H54 (cell line): Measurements from ENCODE around the gene ITSN1.
"Not testable (repeated sequence)": the region's sequence is repeated elsewhere in the genome, so short reads cannot be mapped to it uniquely, and the experiment has no call there.

Experiments
- DNase-seq: peaks from one replicate; pipeline ENCODE4 v3.0.0; 2011; ENCODE audit warnings: low spot score, mixed read lengths; ENCODE audit not compliant: insufficient read length
- FAIRE-seq: peaks from 3 replicates; lab custom pipeline; 2011; peaks lifted over from hg19 to GRCh38; lab: Jason Lieb, UNC
- POLR2A ChIP-seq: IDR thresholded peaks from 2 replicates; pipeline ENCODE4 v1.6.1; 2011; ENCODE audit warnings: low read depth, mild to moderate bottlenecking, low read length

The ITSN1 gene

DNA sequence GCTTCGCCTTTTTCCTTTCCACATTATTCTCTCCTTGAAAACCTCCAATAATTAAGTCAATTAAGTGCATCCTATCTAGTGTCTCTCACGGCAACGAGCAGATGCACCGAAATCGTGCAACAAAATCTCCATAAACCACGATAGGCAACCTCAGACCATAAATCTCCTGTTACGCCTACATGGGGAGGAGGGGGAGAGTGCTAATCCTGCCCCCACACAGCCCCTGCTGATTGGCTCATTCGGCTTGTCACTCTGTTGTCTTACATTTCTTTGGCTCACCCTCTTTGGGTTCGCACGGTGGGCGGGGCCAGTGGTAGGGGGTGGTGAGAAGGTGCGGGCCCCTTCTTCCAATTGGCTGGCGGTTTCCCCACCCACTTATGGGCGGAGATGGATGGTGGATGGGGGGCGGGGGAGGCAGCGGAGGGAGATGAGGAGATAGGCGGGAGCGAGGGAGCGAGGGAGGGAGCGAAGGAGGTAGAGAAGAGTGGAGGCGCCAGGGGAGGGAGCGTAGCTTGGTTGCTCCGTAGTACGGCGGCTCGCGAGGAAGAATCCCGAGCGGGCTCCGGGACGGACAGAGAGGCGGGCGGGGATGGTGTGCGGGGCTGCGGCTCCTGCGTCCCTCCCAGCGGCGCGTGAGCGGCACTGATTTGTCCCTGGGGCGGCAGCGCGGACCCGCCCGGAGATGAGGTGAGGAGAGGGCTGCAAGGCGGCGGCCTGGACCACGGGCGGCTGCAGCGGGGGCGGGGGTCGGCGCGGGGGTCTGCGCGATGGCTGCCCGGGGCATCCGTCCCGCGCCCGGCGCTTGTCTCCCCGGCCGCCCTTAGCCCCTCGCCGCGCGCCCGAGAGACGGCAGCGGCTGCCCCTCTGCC lies at the start of gene ITSN1:
Gene ITSN1 (plus strand): TSS at position 475 of the 869 bp plus-strand sequence. CDS start 76,328 bp downstream, outside the sequence.
- DNase-seq (peak; percentile 89), FAIRE-seq (peak; percentile 89)
- peak; percentile 96 for TF ChIP-seq POLR2A

DNA sequence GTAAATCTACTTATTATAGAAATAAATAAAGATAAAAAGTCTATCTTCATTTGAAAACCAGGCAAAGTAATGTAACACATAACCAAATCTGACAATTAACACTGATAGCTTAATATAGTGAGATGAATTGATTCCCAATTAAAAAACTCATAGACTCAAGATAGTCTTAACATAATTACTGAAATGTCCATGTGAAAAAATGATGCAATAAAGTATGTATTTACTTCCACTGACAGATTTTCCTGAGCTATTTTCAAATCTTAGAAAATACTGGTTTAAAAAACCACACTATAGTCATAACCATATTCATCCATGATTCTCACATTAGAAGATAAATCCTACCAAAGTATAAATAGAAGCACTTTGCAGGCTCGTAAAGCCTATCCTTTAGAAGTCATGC lies 44.2 kb upstream of the ITSN1 start:
- no peak for TF ChIP-seq POLR2A
- DNase-seq (no peak), FAIRE-seq (no peak)

DNA sequence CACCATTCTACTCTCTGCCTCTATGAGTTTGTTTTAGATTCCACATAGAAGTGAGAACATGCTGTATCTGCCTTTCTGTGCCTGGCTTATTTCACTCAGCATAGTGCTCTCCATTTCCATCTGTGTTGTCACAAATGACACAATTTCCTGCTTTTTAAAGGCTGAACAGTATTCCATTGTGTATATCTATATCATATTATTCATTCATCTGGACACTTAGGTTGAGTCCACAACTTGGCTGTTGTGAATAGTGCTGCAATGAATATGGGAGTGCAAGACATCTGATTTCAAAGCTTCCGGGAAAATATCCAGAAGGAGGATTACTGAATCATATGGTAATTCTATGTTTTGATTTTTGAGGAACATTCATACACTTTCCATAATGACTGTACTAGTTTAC lies 33.7 kb upstream of the ITSN1 start:
- DNase-seq (no peak), FAIRE-seq (peak; percentile 38)
- no peak for TF ChIP-seq POLR2A

DNA sequence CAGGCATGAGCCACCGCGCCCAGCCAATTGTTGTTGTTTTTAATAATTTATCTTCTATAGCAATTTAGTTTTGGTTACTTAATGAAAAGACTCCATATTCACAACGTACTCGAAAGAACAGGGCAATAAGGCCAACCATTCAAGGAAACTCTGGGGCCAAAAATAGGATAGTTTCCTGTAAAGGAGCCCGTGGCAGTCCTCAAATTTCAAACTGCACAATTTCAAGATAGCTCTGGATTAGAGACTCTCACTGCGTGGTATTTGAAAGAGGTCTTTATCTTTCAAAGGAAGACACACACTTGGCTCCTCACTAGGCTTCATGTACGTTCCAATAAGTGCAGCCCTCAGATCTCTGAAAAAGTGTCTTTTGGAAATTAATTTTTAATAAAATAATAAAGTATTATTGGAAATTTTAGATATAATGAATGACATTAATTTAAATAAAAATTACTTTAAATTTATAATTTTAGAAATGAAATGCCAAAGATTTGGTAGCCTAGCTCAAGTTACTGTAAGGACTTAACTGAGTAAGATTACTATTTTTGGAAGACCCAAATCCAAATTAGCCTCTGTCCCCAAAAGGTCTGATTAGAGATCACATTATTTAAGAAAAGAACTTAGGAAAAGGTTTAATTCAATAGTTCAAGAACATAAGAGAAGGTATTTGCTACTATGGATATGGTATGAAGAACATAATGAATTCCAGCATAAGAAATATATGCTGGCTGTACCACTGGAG lies 31.1 kb upstream of the ITSN1 start:
- no peak for DNase-seq
- no peak for TF ChIP-seq POLR2A
- FAIRE-seq, result no peak

DNA sequence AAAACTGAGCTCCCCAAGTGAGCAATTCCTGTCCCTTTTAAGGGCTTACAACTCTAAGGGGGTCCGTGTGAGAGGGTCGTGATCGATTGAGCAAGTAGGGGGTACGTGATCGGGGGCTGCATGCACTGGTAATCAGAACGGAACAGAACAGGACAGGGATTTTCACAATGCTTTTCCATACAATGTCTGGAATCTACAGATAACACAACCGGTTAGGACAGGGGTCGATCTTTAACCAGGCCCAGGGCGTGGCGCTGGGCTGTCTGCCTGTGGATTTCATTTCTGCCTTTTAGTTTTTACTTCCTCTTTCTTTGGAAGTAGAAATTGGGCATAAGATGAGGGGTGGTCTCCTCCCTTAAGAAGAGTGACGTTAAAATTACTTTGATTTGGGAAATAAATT lies 24.7 kb upstream of the ITSN1 start:
- FAIRE-seq, DNase-seq: not testable (repeated sequence)

DNA sequence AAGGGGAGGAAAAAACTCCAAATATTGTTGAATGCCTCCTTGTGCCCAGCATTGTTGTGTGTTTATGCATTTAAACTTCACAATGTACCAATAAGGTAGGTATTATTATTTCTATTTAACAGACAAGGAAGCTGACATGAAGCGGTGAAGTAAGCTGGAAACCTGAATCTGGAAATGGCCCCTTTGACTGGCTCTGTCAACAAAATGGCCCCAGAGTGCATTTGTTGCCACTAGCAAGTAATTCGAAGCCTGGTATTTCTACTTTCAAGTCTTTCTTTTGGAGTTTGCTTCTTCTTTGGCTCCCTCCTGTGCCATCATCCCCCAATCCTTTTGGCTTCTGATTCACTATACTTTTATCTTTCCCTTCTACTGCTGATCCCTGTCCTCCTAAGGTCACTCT lies 23.9 kb upstream of the ITSN1 start:
- no peak for DNase-seq
- TF ChIP-seq POLR2A, result no peak
- FAIRE-seq, result peak; percentile 6

DNA sequence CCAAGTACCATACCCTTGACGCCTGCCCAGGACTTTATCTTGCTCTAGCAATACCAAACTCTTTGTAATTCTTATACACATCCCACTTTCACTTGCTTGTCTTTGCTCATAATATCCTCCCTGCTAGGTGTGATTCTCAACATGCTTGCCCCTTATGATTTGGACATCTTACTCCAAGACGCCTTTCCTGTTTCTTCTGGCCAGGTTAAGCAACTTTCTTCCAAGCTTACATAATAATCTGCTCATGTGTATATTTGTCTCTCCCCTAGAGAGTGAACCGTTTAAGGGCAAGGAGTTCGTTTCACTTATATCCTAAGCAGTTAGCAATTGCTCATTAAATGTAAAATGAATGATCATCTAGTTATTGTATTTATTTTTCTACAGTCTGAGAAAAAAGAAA lies 22.6 kb upstream of the ITSN1 start:
- no peak for TF ChIP-seq POLR2A
- DNase-seq, result no peak
- FAIRE-seq, result no peak

DNA sequence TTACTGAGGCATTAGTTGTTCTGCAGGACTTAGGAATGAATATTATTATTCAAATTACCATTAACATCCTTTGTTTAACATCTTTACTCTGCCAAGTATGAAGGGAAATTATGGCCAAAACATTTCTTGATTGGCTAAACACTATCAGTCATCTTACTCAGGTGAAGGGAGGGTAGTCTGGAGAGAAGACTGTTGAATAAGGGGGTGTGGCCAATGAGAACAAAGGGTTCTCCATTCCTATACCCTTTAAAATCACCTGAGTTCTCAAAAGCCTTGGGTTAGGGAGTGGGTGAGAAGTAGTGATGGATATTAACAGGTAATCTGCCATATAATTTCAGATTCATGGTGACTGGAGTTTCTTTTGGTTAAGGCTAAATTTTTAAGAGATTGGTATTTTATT lies 20.0 kb upstream of the ITSN1 start:
- FAIRE-seq (no peak), DNase-seq (no peak)
- no peak for TF ChIP-seq POLR2A

DNA sequence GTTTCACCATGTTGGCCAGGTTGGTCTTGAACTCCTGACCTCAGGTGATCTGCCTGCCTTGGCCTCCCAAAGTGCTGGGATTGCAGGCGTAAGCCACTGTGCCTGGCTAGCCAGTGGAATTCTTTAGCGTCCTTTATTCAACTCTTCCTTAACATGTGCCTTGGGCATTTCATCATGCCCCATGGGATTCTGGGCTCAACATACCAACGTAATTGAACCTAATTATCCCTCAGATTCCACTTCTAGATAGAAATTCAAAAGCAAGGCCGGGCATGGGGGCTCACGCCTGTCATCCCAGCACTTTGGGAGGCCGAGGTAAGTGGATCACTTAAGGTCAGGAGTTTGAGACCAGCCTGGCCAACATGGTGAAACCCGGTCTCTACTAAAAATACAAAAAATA lies 16.1 kb upstream of the ITSN1 start:
- DNase-seq, FAIRE-seq: not testable (repeated sequence)

DNA sequence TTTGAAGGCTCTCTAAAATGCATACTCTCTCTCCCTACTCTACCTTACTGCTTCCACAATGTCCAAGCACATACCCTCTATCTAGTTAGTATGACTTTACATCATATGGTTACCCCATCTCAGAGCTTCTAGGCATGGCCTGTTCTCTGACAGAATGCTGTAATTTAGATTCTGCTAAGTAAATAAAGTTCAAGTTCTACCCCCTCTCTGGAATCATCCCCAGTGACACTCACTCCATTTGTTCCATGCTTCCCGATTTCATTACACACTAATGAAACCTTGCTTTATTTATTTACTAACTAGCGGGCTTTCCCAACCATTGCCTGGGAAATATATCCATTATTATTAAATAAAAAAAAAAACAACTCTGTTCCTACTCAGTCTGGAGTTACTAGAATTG lies 8.0 kb upstream of the ITSN1 start:
- DNase-seq (no peak), FAIRE-seq (no peak)
- no peak for TF ChIP-seq POLR2A

DNA sequence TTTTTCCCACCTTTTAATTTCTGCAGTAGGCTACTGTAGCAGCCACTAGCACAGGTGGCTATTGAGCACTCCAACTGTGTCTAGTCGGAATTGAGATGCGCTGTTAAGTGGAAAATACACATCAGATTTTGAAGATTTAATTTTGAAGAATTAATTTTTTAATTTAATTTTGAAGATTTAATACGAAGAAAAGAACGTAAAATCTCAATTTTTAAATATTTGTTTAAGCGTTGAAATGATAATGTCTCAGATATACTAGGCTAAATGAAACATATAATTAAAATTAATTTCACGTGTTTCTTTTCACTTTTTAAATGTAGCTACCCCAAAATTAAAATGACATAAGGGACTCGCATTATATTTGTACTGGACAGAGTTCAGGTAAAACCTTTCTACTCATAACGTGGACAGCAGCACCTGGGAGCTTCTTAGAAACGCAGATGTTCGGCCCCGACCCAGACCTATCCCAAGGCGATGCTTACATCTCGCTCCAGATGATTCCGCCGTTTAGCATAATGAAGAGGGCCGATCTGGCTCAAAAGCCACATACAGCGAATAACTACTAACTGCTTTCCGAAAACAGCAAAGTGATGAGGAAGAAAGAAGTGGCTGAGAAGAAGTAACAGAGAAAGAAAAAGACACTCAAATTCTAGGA lies 1.5 kb upstream of the ITSN1 start:
- TF ChIP-seq POLR2A, result no peak
- DNase-seq, result no peak
- no peak for FAIRE-seq

DNA sequence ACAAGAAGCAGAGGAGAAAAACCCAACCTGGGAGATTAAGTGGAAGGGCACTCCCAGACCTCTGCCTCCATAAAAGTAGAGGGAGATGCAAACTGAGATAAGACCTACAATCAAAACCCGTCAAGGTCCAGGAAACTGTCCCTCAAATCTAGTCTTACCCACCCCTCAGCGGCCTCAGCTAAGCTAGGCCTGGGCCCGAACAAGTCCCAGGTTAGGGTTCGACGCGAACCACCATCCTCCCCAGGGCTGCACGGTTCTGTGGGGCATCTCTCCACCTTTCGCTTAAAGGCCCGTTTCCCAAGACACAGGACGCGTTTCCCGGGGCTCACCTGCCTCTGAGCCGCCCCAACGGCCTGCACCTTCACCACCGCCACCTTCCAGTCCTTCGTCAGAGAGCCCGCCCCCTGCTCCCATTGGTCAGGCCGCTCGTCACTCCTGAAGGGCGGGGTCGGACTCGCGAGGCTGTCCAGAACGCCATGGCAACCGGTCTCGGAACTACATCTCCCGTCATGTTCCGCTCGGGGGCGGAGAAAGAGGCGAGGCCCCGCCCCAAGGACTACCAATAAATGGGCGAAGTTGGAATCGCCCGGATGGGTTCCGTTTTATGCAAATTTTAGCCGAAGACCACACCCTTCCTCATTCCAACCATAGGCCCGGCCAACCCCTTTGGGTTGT lies 812 bp upstream of the ITSN1 start, which contains the start of gene CRYZL1:
Gene CRYZL1 (minus strand): TSS at position 390 of the 675 bp plus-strand sequence. CDS start 10,190 bp downstream, outside the sequence.
- TF ChIP-seq POLR2A, result peak; percentile 93
- DNase-seq (peak; percentile 94), FAIRE-seq (no peak)

DNA sequence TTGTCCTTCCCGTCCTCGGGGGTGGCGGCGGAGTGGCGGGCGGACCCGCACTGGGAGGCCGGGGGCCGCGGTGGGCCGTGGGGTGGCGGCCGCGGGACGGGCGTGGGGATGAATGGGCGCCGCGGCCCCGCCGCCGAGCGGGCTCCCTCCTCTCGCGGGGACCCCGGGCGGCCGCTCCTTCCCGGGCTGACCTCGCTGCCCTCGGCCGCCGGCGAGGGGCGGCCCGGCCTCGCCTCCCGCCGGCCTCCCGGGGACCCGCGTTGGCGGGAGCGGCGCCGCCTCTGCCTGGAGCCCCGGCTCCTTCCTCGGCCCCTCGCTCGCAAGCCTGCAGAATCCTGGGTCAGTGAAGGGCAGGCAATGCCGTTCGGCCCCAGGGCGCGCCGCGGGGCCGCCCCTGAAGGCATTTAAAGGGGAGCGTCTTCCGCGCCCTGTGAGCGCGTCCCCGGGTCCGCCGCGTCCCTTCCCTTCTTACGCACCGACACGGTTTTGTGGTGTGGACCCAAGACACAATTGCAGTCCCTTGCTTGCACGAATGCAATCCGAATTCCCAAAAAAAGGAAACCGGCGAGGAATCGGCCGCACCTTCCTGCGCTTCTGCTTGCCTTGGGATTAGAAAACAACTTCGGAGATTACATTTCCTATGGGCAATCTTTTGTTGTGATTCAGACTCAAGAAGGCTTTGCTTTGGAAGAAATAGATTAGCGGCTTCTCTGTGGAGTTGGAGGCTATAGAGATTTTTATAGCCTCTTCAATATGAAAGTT lies 776 bp downstream of the ITSN1 start:
- DNase-seq, result peak; percentile 22
- no peak; the same call in 1 of the 2 replicates for TF ChIP-seq POLR2A
- FAIRE-seq, result no peak
